GM18498 (cell line): ENCODE results near the gene GABRB1.

ENCODE experiments used
- ATAC-seq: cut with Tn5 transposase; IDR thresholded peaks from one replicate; pipeline ENCODE4 v1.9.1; 2021; ENCODE audit warnings: mild to moderate bottlenecking, moderate library complexity; ENCODE audit not compliant: unreplicated experiment

Gene GABRB1

GRCh38 chr4:47110546-47111132 is 79.3 kb downstream of the GABRB1 start:
- no peak for ATAC-seq

DNA sequence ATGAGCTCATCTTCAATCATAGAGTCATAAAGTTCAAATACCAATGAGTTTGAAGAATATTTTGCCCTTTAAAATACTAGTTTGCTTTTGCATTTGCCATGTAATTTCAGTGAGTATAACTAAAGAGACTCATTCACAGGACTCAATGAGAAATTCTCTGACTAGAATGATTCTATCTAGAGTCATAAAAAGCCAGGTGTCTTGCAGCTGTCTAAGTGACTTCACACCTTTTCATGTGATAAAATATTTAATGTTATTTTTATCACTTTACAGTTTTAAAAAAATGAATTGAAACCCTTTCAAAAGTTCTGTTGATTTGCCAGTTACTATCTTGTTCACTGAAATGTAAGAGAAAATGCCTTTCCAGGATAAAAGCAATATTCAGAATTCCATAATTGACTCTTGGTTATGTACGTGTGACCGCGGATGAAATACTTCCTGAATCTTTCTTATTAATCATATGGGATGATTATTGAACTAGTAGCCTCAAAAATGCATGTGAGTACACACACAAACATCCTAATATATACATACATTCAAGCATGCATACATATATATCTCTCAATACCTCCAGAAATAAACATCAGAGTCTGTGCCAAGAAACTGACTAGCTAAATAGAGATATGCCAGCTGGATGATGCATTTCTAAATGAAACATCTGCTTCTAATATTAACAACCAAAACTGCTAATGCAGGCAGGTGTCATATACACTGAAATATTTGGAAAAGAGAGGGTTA is 87.0 kb downstream of the GABRB1 start:
- ATAC-seq = no peak

GRCh38 chr4:47120783-47121182 is 89.4 kb downstream of the GABRB1 start:
- no peak for ATAC-seq

- ATAC-seq = peak; percentile 93
Observed at GRCh38 chr4:47122592-47123291, 91.4 kb downstream of the GABRB1 start.

DNA sequence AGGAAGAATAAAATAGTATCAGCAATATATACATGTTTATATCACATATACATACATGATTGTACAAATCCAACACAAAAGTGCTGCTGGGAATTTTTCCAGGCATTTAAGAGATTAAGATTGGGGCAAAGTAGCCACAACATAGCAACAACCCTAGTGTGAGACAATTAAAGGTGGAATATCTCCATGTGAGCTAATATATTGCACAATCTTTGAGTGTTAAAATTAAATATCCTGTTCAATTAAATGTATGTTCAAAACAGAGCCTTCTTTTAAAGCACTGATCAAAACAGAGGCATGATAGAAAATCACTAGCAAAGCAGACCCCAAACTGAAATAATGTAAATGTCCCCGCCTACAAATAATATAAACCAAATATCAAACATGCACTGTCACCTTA is 97.6 kb downstream of the GABRB1 start:
- no peak for ATAC-seq

DNA sequence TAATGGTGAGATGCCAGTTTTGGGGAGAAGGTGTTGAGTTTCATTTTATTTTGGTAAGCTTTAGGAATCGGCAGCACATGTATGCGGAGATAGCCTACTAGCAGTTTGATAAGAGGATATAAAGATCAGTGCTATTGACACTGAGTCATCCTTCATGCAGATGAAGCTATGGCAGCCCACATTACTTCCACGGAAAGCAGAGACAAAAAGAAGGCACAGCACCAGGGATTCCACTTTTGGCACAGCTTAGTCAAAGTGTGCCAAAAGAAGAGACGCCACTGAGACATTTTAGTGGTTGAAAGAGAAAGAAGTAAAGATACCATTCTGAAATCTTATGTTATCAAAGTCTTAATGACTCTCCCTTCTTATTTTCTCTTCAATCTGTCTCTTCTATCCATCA is 103.8 kb downstream of the GABRB1 start:
- ATAC-seq = no peak

DNA sequence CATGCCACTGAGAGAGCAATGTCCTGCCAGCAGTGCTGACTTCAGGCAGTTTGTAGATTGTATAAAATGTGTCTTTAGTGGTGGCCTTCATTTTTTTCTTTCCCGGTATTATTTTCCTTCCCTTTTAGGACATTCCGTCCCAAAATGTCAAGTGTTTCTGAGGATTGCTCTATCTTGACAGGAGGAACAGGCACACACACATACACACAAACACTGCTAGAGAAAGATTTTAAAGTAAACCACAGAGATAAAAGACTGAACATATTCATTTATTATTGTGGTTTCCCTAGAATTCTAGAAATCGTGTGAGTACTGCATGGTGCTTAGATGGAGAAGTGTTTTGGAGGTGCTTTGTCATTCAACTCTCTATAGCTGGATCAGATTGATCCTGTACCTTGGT is 111.9 kb downstream of the GABRB1 start:
- ATAC-seq = no peak

DNA sequence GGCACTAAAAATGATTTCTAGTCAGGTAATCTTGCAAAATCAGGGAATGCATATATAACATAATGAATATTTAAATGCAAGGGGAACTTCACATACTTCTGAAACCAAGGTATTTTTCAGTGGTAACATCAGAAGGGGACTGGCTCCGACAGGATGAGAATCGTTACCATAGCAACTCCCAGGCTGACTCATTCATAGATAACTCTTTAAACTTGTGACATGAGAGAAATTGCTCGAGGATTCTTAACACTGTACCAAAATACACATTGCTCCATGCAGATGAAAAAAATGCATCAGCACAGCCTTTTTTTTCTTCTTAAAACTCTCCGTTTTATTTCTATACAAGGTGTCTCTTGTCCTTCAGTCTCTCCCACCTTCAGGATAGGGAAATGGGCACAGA is 114.3 kb downstream of the GABRB1 start:
- peak; percentile 99 for ATAC-seq

- no peak for ATAC-seq
Observed at GRCh38 chr4:47154816-47155370, 123.5 kb downstream of the GABRB1 start.

- ATAC-seq = no peak
Observed at GRCh38 chr4:47155919-47156318, 124.6 kb downstream of the GABRB1 start.

- ATAC-seq = no peak
Observed at GRCh38 chr4:47160095-47160494, 128.7 kb downstream of the GABRB1 start.

- no peak for ATAC-seq
Observed at GRCh38 chr4:47167081-47168035, 136.0 kb downstream of the GABRB1 start.

DNA sequence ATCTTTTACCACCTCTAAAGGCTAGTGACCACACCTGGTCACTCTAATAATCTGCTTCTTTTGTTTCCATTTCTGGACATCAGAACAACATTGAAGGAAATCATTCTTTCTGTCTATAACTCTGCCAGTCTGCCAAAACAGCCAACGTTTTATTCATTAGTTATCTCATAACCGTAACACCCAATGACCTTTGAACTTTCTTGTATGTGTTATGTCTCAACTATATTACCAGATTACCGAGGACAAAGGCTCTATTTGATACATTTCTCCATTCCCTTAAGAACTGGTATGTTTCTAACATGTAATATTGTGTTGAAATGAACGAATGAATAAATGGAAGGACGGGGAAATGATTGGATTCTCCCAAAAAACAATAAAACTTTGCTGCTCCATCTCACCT is 152.7 kb downstream of the GABRB1 start:
- no peak for ATAC-seq

DNA sequence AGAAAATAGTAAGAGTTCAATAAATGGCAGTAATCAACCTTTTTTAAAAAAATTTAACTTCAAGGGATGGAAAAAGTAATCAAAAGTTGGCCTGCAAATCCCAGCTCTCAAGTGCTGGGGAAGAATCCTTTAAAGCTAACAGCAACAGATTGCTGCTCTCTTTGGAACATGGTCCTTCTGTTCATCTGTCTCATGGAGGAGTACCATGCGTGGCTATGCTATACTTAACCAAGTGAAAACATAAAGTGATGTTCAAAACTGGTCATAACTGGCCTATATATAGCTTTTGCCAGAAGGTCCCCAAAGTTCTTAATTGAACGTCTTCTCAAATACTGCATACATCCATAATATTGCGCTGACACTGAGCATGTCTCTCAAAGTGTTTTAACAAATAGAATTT is 154.4 kb downstream of the GABRB1 start:
- no peak for ATAC-seq

DNA sequence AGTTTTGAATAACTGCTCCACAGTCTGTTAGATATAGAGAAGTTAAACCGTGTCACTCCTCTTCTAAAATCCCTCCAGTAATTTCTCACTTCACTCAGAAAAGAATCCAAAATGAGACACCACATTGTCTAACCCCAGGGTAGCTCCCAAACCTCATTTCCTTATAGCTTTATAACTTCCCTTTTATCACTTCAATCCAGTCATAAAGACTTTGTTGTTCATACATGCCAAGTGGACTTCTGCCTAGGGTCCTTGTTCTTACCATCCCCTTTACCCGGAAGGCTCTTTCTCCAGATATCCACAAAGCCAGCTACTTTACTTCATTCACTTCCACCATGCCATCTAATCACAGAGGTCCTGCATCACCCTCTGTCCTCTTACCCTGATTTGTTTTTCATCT is 156.2 kb downstream of the GABRB1 start:
- no peak for ATAC-seq

DNA sequence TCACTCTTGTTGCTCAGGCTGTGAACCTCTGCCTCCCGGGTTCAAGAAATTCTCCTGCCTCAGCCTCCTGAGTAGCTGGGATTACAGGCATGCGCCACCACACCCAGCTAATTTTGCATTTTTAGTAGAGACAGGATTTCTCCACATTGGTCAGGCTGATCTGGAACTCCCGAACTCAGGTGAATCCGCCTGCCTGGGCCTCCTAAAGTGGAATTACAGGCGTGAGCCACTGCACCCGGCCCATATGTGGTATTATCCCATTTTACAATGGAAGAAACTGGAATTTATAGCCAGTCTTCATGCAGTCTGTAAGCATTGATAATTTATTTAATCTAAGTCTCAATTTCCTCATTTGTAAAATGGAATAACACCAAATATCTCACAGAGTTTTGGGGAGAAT is 161.8 kb downstream of the GABRB1 start:
- no peak for ATAC-seq

DNA sequence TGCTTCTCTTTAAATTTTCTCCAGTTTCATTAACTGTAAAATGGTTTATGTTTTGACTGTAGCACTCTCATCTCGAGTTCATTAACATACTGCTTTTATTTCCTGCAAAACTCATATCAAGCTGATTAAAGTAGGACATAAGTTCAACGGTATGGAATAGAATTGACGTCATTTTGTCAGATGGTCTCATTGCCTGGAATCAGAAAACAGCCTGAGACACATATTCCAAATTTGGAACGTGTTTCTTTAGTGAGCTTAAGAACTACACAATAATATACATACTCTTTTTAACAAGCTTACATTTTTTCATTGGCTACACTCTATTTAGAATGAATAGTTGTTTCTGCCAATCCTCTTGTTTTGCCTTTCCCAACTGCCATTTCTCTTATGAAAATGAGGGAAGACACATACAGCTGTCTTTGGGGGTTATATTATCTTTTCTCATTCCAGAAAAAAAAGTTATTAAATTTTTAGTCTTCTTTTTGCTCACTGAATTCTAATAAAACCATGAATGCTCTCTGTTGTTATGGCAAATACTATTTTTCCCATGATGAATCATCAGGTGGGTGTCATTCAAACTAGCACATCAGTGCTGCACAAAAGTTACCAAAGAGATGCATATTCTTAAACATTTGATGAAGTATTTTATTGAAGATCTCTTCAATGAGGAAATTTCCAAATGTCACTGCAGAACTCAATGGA is 162.8 kb downstream of the GABRB1 start:
- no peak for ATAC-seq

DNA sequence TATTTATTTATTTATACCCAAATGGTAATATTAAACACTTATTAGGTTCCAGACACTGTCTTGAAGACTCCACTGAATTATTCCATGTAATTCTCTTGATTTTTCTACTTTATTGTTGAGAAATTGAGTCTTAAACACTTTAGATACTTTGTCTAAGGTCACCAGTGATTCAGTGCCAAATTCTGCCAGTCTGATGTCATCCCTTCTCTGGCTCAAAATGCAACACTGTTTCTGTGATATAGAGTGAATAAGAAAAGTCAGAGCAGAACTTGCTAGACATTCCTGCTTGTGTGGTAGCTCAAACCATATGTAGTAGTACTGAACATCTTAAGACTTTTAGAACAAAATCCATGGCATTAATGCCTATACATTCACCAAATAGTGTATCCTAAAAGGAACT is 164.3 kb downstream of the GABRB1 start:
- no peak for ATAC-seq

- ATAC-seq = no peak
Observed at GRCh38 chr4:47198791-47199190, 167.4 kb downstream of the GABRB1 start.

DNA sequence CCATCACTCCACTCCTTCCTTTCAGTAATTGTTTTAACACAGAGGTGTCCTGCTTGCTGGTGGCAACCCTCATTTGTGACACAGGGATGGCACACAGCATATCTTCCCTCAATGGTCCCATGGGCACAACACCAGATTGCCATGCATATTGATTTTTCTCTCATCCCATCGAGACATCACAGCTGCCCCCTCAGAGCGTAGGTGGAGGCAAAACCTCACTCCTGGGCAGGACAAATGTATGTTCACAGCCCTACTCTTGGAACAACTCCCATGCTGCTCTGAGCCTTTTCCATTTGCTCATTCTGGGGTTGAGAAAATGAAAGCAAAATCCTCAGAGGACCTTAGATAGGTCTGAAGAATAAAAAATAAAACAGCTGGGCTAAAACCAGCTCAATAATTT is 172.2 kb downstream of the GABRB1 start:
- no peak for ATAC-seq
